Mesendoderm (in vitro differentiated cells): Measurements from ENCODE around the gene BNIP5. TPM values are rescaled to one million over a fixed set of nuclear protein-coding genes. Genes with fewer than 3 reads are reported as not detected.

Experiments
- DNase-seq: peaks from one replicate; pipeline ENCODE4 v3.0.0; 2013
- H2AK5ac ChIP-seq: 2 replicates; pipeline ENCODE4 v1.6.1; 2013; ENCODE audit warnings: low read length, inconsistent platforms
- H2BK120ac ChIP-seq: 2 replicates; pipeline ENCODE4 v1.6.1; 2013; ENCODE audit warnings: low read depth, mild to moderate bottlenecking, low read length, moderate library complexity, mixed read lengths
- H2BK15ac ChIP-seq: replicated peaks from 2 replicates; pipeline ENCODE4 v1.6.1; 2013; ENCODE audit warnings: low read depth, mild to moderate bottlenecking, moderate library complexity
- H2BK5ac ChIP-seq: 2 replicates; pipeline ENCODE4 v1.6.1; 2013; ENCODE audit warnings: low read length, inconsistent platforms
- H3K18ac ChIP-seq: 2 replicates; pipeline ENCODE4 v1.6.1; 2013; ENCODE audit warnings: mild to moderate bottlenecking, low read length, mixed read lengths
- H3K23ac ChIP-seq: one replicate; pipeline ENCODE4 v1.6.1; 2013; ENCODE audit warnings: low read length
- H3K27ac ChIP-seq: 2 replicates; pipeline ENCODE4 v1.5.1; 2013; ENCODE audit warnings: low read depth, mild to moderate bottlenecking, inconsistent platforms, low read length, moderate library complexity
- H3K27me3 ChIP-seq: 2 replicates; pipeline ENCODE4 v1.6.1; 2013; ENCODE audit warnings: low read length, control low read depth, mild to moderate bottlenecking, inconsistent platforms; ENCODE audit not compliant: insufficient read depth, poor library complexity
- H3K36me3 ChIP-seq: 2 replicates; pipeline ENCODE4 v1.6.1; 2013; ENCODE audit warnings: low read length, inconsistent platforms; ENCODE audit not compliant: control insufficient read depth, insufficient read depth
- H3K4ac ChIP-seq: one replicate; pipeline ENCODE4 v1.6.1; 2013; ENCODE audit warnings: low read depth, mild to moderate bottlenecking, low read length, moderate library complexity
- H3K4me1 ChIP-seq: 2 replicates; pipeline ENCODE4 v1.6.1; 2013; ENCODE audit warnings: low read depth, low read length, inconsistent platforms; ENCODE audit not compliant: control insufficient read depth
- H3K4me2 ChIP-seq: 2 replicates; pipeline ENCODE4 v1.6.1; 2013; ENCODE audit warnings: low read length
- H3K4me3 ChIP-seq: 2 replicates; pipeline ENCODE4 v1.5.1; 2013; ENCODE audit warnings: mild to moderate bottlenecking, low read length
- H3K56ac ChIP-seq: one replicate; pipeline ENCODE4 v1.6.1; 2013; ENCODE audit warnings: low read length
- H3K79me1 ChIP-seq: 2 replicates; pipeline ENCODE4 v1.6.1; 2013; ENCODE audit warnings: low read length, inconsistent platforms
- H3K79me2 ChIP-seq: 2 replicates; pipeline ENCODE4 v1.6.1; 2013; ENCODE audit warnings: mild to moderate bottlenecking, low read length; ENCODE audit not compliant: control insufficient read depth, insufficient read depth
- H3K9ac ChIP-seq: 2 replicates; pipeline ENCODE4 v1.6.1; 2013; ENCODE audit warnings: low read length, inconsistent platforms
- H4K5ac ChIP-seq: one replicate; pipeline ENCODE4 v1.6.1; 2013; ENCODE audit warnings: low read length
- H4K8ac ChIP-seq: one replicate; pipeline ENCODE4 v1.6.1; 2013; ENCODE audit warnings: low read depth, mild to moderate bottlenecking, control low read depth, low read length, moderate library complexity
- WGBS: extraction: QIAGEN DNeasy Blood & Tissue Kit; methylation state at CpG from one replicate; pipeline ENCODE4 v1.1.7; 2013; ENCODE audit warnings: low lambda C conversion rate, missing lambda C conversion rate; ENCODE audit not compliant: insufficient coverage; ENCODE audit errors: extremely low coverage; 5-methylcytosine and 5-hydroxymethylcytosine counted together
- polyA plus RNA-seq, 2 experiments: library from polyadenylated mRNA; stranded (reverse); fragments of 200-250 nt; gene quantifications; one replicate each; pipeline ENCODE4 v1.2.3, GENCODE V29; 2013

Gene BNIP5
- polyA plus RNA-seq (2013, experiment 1 of 2) = 0.04 TPM
- polyA plus RNA-seq (2013, experiment 2 of 2) = 0.03 TPM

- no peak within 1 kb of the TSS for H3K18ac ChIP-seq
- H3K79me2 ChIP-seq = no peaks in the 10 kb centered on the region
- no peaks in the 10 kb centered on the region for H3K79me1 ChIP-seq
- H3K23ac ChIP-seq = no peak within 1 kb of the TSS
- no peaks in the 10 kb centered on the region for H3K4me1 ChIP-seq
- no peak within 1 kb of the TSS for H3K4me2 ChIP-seq
- H2AK5ac ChIP-seq = no peak within 1 kb of the TSS
- DNase-seq = no peak
- no peak within 1 kb of the TSS for H2BK15ac ChIP-seq
- H3K27ac ChIP-seq = no peak within 1 kb of the TSS
- H3K4me3 ChIP-seq = no peak within 1 kb of the TSS
- H3K9ac ChIP-seq = no peak within 1 kb of the TSS
- WGBS = no CpG with 5 or more reads among the region's 3 CpGs
- no peaks in the 10 kb centered on the region for H3K36me3 ChIP-seq
- H2BK120ac ChIP-seq = no peak within 1 kb of the TSS
- H3K27me3 ChIP-seq = peaks cover 3% of the 10 kb centered on the region
- H4K8ac ChIP-seq = no peak within 1 kb of the TSS
- no peak within 1 kb of the TSS for H4K5ac ChIP-seq
- no peak within 1 kb of the TSS for H2BK5ac ChIP-seq
- H3K56ac ChIP-seq = no peak within 1 kb of the TSS
- H3K4ac ChIP-seq = no peak within 1 kb of the TSS
These were observed at the start of gene BNIP5 for GRCh38 chr6:36336779-36337241. BNIP5 (minus strand) TSS chr6:36336888; CDS start chr6:36330690, 6,198 bp downstream.

- Histone ChIP-seq H3K4ac (no peak overlapping the region), H3K79me1 (no peaks in the 10 kb centered on the region), H3K56ac (no peak overlapping the region), H3K4me2 (no peak overlapping the region), H4K5ac (no peak overlapping the region), H3K23ac (no peak overlapping the region), H3K79me2 (no peaks in the 10 kb centered on the region), H3K4me1 (no peaks in the 10 kb centered on the region), H2BK15ac (no peak overlapping the region), H3K36me3 (no peaks in the 10 kb centered on the region), H4K8ac (no peak overlapping the region), H3K18ac (no peak overlapping the region), H3K27me3 (peaks cover 30% of the 10 kb centered on the region), H3K27ac (no peak overlapping the region), H3K9ac (no peak overlapping the region), H2BK120ac (no peak overlapping the region), H2AK5ac (no peak overlapping the region), H3K4me3 (no peak overlapping the region), H2BK5ac (no peak overlapping the region)
- no peak for DNase-seq
- no CpG with 5 or more reads among the region's 2 CpGs for WGBS
These were observed 47.4 kb upstream of the BNIP5 start for GRCh38 chr6:36384095-36384494.

GRCh38 chr6:36383606-36384005 lies 46.9 kb upstream of the BNIP5 start:
- Histone ChIP-seq H3K4ac (no peak overlapping the region), H3K23ac (no peak overlapping the region), H3K36me3 (no peaks in the 10 kb centered on the region), H3K9ac (no peak overlapping the region), H4K8ac (no peak overlapping the region), H3K4me1 (no peaks in the 10 kb centered on the region), H3K27ac (no peak overlapping the region), H3K79me2 (no peaks in the 10 kb centered on the region), H2BK15ac (no peak overlapping the region), H2AK5ac (no peak overlapping the region), H3K79me1 (no peaks in the 10 kb centered on the region), H4K5ac (no peak overlapping the region), H3K27me3 (peaks cover 29% of the 10 kb centered on the region), H2BK120ac (no peak overlapping the region), H3K18ac (no peak overlapping the region), H3K4me2 (no peak overlapping the region), H3K56ac (no peak overlapping the region), H3K4me3 (no peak overlapping the region), H2BK5ac (no peak overlapping the region)
- DNase-seq = no peak
- WGBS = no CpG with 5 or more reads among the region's 2 CpGs

- H3K4me3 ChIP-seq = no peak overlapping the region
- H2BK5ac ChIP-seq = no peak overlapping the region
- no peak overlapping the region for H3K9ac ChIP-seq
- no CpG with 5 or more reads among the region's 4 CpGs for WGBS
- no peak overlapping the region for H3K4me2 ChIP-seq
- H2AK5ac ChIP-seq = no peak overlapping the region
- no peak overlapping the region for H3K27ac ChIP-seq
- H3K36me3 ChIP-seq = no peaks in the 10 kb centered on the region
- H3K79me1 ChIP-seq = no peaks in the 10 kb centered on the region
- no peak overlapping the region for H2BK15ac ChIP-seq
- no peak overlapping the region for H4K8ac ChIP-seq
- H3K27me3 ChIP-seq = peaks cover 25% of the 10 kb centered on the region
- H3K23ac ChIP-seq = no peak overlapping the region
- H3K56ac ChIP-seq = no peak overlapping the region
- H3K4me1 ChIP-seq = no peaks in the 10 kb centered on the region
- no peak overlapping the region for H4K5ac ChIP-seq
- DNase-seq = no peak
- no peak overlapping the region for H3K18ac ChIP-seq
- H3K79me2 ChIP-seq = no peaks in the 10 kb centered on the region
- H2BK120ac ChIP-seq = no peak overlapping the region
- no peak overlapping the region for H3K4ac ChIP-seq
These were observed 46.3 kb upstream of the BNIP5 start for GRCh38 chr6:36382976-36383375.

- Histone ChIP-seq H3K23ac (no peak overlapping the region), H3K4me1 (no peaks in the 10 kb centered on the region), H3K36me3 (no peaks in the 10 kb centered on the region), H3K79me2 (no peaks in the 10 kb centered on the region), H3K4me2 (no peak overlapping the region), H2BK120ac (no peak overlapping the region), H4K5ac (no peak overlapping the region), H2AK5ac (no peak overlapping the region), H3K27me3 (peaks cover 14% of the 10 kb centered on the region), H3K27ac (no peak overlapping the region), H4K8ac (no peak overlapping the region), H3K79me1 (no peaks in the 10 kb centered on the region), H2BK5ac (no peak overlapping the region), H3K9ac (no peak overlapping the region), H2BK15ac (no peak overlapping the region), H3K4ac (no peak overlapping the region), H3K18ac (no peak overlapping the region), H3K4me3 (no peak overlapping the region), H3K56ac (no peak overlapping the region)
- WGBS = no CpG with 5 or more reads among the region's 9 CpGs
- no peak for DNase-seq
These were observed 45.1 kb upstream of the BNIP5 start for GRCh38 chr6:36381502-36382389.
